SK-N-SH (cell line): ENCODE measurements around the gene TAPBP.

Experiments used
- MXI1 ChIP-seq: IDR thresholded peaks from 2 replicates; pipeline ENCODE4 v1.6.1; 2012; ENCODE audit warnings: mild to moderate bottlenecking, low read depth, low read length, improper control_type of control experiment
- POLR2AphosphoS5 ChIP-seq: IDR thresholded peaks from 2 replicates; pipeline ENCODE4 v1.6.1; 2012; ENCODE audit warnings: low read depth, low read length
- RAD21 ChIP-seq: IDR thresholded peaks from 2 replicates; pipeline ENCODE4 v1.6.1; 2012; ENCODE audit warnings: mild to moderate bottlenecking, low read length
- YY1 ChIP-seq: IDR thresholded peaks from 2 replicates; pipeline ENCODE4 v1.4.0; 2012; ENCODE audit warnings: low read depth, mild to moderate bottlenecking
- TF ChIP-seq, protein P1 (sequence below): IDR thresholded peaks from 2 replicates; pipeline ENCODE4 v1.6.1; 2012; ENCODE audit warnings: mild to moderate bottlenecking, low read depth, low read length, moderate library complexity
- TF ChIP-seq, protein P2 (sequence below): fragments of 200-600 bp; sonication (generic); IDR thresholded peaks from 2 replicates; pipeline ENCODE4 v1.6.1; 2017; ENCODE audit warnings: antibody characterized with exemption, mild to moderate bottlenecking, moderate library complexity
- TF ChIP-seq, protein P3 (sequence below): IDR thresholded peaks from 2 replicates; pipeline ENCODE4 v1.4.0; 2012; ENCODE audit warnings: low read depth, borderline replicate concordance
- TF ChIP-seq, protein P4 (sequence below): fragments of 150-350 bp; IDR thresholded peaks from 2 replicates; pipeline ENCODE4 v1.6.1; 2017; ENCODE audit warnings: antibody characterized with exemption, low read length, low read depth, borderline replicate concordance

DNA sequence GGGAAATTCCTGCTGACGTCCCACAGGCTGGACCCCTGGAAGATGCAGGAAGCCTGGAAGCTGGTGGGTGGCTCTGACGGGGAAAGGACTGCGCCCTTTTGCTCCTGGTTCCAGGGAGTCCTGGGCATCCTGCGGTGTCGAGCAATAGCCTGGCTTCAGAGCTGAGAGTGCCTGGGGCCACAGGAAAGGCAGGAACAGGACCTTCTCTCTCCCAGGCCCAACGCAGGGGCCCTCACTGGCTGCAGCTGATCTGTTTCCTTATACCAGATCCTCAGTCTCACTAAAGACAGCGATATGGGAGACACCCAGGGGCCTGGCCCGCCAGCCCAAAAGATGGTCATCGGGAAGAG lies 35.5 kb downstream of the TAPBP start:
- TF ChIP-seq YY1 (no peak), RAD21 (no peak), MXI1 (no peak), POLR2AphosphoS5 (no peak)
- TF ChIP-seq, protein P1, sequence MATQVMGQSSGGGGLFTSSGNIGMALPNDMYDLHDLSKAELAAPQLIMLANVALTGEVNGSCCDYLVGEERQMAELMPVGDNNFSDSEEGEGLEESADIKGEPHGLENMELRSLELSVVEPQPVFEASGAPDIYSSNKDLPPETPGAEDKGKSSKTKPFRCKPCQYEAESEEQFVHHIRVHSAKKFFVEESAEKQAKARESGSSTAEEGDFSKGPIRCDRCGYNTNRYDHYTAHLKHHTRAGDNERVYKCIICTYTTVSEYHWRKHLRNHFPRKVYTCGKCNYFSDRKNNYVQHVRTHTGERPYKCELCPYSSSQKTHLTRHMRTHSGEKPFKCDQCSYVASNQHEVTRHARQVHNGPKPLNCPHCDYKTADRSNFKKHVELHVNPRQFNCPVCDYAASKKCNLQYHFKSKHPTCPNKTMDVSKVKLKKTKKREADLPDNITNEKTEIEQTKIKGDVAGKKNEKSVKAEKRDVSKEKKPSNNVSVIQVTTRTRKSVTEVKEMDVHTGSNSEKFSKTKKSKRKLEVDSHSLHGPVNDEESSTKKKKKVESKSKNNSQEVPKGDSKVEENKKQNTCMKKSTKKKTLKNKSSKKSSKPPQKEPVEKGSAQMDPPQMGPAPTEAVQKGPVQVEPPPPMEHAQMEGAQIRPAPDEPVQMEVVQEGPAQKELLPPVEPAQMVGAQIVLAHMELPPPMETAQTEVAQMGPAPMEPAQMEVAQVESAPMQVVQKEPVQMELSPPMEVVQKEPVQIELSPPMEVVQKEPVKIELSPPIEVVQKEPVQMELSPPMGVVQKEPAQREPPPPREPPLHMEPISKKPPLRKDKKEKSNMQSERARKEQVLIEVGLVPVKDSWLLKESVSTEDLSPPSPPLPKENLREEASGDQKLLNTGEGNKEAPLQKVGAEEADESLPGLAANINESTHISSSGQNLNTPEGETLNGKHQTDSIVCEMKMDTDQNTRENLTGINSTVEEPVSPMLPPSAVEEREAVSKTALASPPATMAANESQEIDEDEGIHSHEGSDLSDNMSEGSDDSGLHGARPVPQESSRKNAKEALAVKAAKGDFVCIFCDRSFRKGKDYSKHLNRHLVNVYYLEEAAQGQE, result no peak
- TF ChIP-seq, protein P2, sequence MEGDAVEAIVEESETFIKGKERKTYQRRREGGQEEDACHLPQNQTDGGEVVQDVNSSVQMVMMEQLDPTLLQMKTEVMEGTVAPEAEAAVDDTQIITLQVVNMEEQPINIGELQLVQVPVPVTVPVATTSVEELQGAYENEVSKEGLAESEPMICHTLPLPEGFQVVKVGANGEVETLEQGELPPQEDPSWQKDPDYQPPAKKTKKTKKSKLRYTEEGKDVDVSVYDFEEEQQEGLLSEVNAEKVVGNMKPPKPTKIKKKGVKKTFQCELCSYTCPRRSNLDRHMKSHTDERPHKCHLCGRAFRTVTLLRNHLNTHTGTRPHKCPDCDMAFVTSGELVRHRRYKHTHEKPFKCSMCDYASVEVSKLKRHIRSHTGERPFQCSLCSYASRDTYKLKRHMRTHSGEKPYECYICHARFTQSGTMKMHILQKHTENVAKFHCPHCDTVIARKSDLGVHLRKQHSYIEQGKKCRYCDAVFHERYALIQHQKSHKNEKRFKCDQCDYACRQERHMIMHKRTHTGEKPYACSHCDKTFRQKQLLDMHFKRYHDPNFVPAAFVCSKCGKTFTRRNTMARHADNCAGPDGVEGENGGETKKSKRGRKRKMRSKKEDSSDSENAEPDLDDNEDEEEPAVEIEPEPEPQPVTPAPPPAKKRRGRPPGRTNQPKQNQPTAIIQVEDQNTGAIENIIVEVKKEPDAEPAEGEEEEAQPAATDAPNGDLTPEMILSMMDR, result no peak
- TF ChIP-seq, protein P3, sequence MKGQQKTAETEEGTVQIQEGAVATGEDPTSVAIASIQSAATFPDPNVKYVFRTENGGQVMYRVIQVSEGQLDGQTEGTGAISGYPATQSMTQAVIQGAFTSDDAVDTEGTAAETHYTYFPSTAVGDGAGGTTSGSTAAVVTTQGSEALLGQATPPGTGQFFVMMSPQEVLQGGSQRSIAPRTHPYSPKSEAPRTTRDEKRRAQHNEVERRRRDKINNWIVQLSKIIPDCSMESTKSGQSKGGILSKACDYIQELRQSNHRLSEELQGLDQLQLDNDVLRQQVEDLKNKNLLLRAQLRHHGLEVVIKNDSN, result no peak
- TF ChIP-seq, protein P4, sequence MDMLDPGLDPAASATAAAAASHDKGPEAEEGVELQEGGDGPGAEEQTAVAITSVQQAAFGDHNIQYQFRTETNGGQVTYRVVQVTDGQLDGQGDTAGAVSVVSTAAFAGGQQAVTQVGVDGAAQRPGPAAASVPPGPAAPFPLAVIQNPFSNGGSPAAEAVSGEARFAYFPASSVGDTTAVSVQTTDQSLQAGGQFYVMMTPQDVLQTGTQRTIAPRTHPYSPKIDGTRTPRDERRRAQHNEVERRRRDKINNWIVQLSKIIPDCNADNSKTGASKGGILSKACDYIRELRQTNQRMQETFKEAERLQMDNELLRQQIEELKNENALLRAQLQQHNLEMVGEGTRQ, result no peak
